Retinal pigment epithelial cell (primary cell): Measurements from ENCODE around the gene ZNF587.

Source experiments
- DNase-seq: peaks from one replicate; pipeline ENCODE4 v3.0.0-alpha.2; 2010; ENCODE audit warnings: low read depth
- H3K4me3 ChIP-seq: 2 replicates; pipeline ENCODE4 v1.5.1; 2011; ENCODE audit warnings: mild to moderate bottlenecking, low read length, control low read depth, moderate library complexity
- TF ChIP-seq, protein P1 (sequence below): conservative IDR thresholded peaks from 2 replicates; pipeline ENCODE4 v1.5.1; 2011; ENCODE audit warnings: low read depth, low read length, control low read depth, inconsistent platforms

The ZNF587 gene

DNA sequence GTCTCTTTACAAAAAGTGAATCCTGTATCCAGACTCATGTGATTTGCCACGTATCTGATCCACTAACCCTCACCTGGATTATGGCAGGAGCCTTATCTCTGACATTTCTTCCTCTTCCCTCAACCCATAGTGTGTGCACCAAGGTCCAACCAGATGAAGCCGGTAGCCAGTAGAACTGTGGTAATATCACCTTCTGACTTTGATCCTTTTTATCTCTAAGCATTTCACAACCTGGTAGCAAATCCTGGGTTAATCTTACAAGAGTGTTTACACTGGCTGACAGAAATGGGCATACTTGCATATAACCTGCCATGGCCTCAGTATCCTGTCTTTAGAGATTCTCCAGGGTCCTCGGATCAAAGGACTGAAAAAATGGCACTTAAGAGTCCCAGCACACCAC is 64.9 kb downstream of the ZNF587 start:
- no peak for DNase-seq
- TF ChIP-seq, protein P1, sequence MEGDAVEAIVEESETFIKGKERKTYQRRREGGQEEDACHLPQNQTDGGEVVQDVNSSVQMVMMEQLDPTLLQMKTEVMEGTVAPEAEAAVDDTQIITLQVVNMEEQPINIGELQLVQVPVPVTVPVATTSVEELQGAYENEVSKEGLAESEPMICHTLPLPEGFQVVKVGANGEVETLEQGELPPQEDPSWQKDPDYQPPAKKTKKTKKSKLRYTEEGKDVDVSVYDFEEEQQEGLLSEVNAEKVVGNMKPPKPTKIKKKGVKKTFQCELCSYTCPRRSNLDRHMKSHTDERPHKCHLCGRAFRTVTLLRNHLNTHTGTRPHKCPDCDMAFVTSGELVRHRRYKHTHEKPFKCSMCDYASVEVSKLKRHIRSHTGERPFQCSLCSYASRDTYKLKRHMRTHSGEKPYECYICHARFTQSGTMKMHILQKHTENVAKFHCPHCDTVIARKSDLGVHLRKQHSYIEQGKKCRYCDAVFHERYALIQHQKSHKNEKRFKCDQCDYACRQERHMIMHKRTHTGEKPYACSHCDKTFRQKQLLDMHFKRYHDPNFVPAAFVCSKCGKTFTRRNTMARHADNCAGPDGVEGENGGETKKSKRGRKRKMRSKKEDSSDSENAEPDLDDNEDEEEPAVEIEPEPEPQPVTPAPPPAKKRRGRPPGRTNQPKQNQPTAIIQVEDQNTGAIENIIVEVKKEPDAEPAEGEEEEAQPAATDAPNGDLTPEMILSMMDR: no peak
- no peak overlapping the region for H3K4me3 ChIP-seq
